A549 (cell line): Measurements from ENCODE around the gene LATS2.

Source experiments
- MYC ChIP-seq: IDR thresholded peaks from 2 replicates; pipeline ENCODE4 v1.6.1; 2012; ENCODE audit warnings: mild to moderate bottlenecking, inconsistent platforms, low read length, improper control_type of control experiment, borderline replicate concordance
- POLR2A ChIP-seq: IDR thresholded peaks from 2 replicates; pipeline ENCODE4 v1.6.1; 2012; ENCODE audit warnings: mild to moderate bottlenecking, low read length

- no peak for TF ChIP-seq MYC
- TF ChIP-seq POLR2A, result no peak
These were observed 28.4 kb upstream of the LATS2 start for GRCh38 chr13:21089830-21090229.
